AG09309 (cell line): Measurements from ENCODE around the gene PCBP3.

Experiments
- DNase-seq: peaks from one replicate; pipeline ENCODE4 v3.0.0-alpha.2; 2010; ENCODE audit warnings: low read depth
- H3K4me3 ChIP-seq: 2 replicates; pipeline ENCODE4 v1.5.1; 2011; ENCODE audit warnings: mild to moderate bottlenecking, low read depth, low read length, moderate library complexity; ENCODE audit not compliant: control insufficient read depth
- CTCF ChIP-seq: IDR thresholded peaks from 2 replicates; pipeline ENCODE4 v1.5.1; 2011; ENCODE audit warnings: mild to moderate bottlenecking, low read depth, low read length, inconsistent platforms; ENCODE audit not compliant: insufficient read depth, control insufficient read depth; ENCODE audit errors: missing control alignments

The PCBP3 gene

GRCh38 chr21:45865106-45865835 lies 221.7 kb downstream of the PCBP3 start:
- DNase-seq = peak; percentile 61
- TF ChIP-seq CTCF = no peak
- H3K4me3 ChIP-seq = no peak overlapping the region

GRCh38 chr21:45866551-45866950 lies 223.0 kb downstream of the PCBP3 start:
- H3K4me3 ChIP-seq = no peak overlapping the region
- no peak for DNase-seq
- TF ChIP-seq CTCF = no peak

- TF ChIP-seq CTCF = no peak
- no peak overlapping the region for H3K4me3 ChIP-seq
- no peak for DNase-seq
These were observed 223.6 kb downstream of the PCBP3 start for GRCh38 chr21:45867041-45867666.

GRCh38 chr21:45867671-45868081 lies 224.2 kb downstream of the PCBP3 start:
- DNase-seq = no peak
- H3K4me3 ChIP-seq = no peak overlapping the region
- TF ChIP-seq CTCF = no peak

- H3K4me3 ChIP-seq = no peak overlapping the region
- DNase-seq = no peak
- TF ChIP-seq CTCF = no peak
These were observed 224.6 kb downstream of the PCBP3 start for GRCh38 chr21:45868086-45868485.

GRCh38 chr21:45868488-45868887 lies 225.0 kb downstream of the PCBP3 start:
- DNase-seq = no peak
- H3K4me3 ChIP-seq = no peak overlapping the region
- no peak for TF ChIP-seq CTCF
